IPS DF 19.7 (cell line): ENCODE results near the gene MLYCD.

Experiments used
- DNase-seq: peaks from one replicate; pipeline ENCODE4 v3.0.0-alpha.2; 2013; ENCODE audit warnings: low read depth, low spot score

Gene MLYCD

DNA sequence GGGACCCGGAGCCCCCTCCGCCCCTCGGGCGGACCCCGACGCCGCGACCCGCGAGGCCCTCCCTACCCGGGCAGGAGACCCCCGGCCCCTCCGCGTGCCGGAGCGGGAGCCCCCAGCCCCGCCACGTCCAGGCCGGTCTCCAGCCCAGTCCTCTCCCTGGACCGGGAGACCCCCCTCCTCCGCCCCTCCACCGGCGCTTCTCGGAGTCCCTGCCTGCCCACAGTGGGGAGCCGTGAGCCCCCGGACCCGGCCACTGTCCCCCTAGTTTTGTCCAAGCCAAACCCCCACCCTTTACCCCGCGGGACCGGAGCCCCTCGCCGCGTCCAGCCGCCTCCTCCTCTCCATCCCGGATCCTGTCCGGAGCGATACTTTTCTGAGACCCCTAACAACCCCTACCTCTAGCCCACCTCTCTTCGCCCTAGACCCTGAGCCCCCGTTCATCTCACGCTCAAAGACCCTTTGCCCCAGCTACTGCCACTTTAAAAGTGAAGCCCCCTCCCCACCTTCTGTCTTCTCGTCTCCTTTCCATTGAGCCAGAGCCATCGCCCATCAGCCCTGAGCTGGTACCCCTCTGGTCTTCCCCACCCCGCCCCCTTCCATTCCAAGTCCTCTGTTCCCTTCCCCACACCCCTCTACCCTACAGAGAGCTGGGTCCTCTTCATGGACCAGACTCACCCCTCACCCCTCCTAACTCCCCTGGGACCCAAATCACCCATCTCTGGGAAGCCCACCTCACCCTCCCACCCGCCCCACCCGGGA lies 70.2 kb downstream of the MLYCD start:
- DNase-seq, result no peak

DNA sequence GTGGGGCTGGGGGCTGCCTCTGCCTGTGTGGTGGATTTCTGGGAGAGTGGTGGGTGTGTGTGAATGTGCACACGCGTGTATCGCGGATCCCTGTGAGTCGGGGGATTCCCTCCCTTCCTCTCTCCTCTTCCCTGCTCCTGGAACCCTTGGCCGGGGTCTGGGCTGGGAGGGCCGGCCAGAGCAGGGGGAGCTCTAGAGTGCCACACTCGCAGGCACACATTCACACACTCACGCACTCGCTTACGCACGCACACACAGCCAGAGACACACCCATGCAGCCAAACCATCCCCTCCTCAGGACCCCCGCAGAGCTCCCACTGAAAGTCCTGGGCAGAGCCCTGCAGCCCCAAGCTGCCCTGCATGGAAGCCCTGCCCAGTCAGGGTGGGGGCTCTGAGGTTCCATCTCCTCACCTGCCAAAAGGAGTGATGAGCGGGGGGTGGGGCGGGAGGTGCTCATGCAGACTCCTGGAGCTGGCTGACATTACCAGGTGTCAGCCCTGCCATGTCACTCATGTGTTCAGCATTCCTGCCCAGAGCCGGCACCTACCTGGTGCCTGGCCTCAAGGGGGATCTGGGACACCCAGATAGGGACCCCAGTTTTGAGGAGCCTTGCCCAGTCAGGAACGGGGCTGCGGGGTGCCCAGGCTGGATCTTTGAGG lies 71.0 kb downstream of the MLYCD start:
- no peak for DNase-seq

DNA sequence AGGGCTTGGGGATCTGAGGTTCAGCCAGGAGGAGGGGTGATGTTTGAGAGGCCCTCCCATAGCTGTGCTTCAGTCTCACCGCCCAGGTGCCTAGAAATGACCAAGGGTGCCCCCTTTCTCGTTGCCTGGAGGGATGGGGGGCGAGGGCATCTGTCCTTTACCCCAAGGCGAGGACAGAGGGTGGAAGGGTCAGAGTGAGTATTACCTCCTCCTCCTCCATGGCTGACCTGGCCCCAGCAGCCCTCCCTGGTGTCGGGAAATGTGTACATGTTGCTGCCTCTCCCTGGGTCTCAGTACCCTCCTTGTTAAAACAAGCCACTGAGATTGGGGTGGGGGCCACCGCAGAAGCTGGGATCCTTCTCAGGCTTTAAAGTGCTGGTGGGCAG lies 71.5 kb downstream of the MLYCD start:
- DNase-seq, result no peak

DNA sequence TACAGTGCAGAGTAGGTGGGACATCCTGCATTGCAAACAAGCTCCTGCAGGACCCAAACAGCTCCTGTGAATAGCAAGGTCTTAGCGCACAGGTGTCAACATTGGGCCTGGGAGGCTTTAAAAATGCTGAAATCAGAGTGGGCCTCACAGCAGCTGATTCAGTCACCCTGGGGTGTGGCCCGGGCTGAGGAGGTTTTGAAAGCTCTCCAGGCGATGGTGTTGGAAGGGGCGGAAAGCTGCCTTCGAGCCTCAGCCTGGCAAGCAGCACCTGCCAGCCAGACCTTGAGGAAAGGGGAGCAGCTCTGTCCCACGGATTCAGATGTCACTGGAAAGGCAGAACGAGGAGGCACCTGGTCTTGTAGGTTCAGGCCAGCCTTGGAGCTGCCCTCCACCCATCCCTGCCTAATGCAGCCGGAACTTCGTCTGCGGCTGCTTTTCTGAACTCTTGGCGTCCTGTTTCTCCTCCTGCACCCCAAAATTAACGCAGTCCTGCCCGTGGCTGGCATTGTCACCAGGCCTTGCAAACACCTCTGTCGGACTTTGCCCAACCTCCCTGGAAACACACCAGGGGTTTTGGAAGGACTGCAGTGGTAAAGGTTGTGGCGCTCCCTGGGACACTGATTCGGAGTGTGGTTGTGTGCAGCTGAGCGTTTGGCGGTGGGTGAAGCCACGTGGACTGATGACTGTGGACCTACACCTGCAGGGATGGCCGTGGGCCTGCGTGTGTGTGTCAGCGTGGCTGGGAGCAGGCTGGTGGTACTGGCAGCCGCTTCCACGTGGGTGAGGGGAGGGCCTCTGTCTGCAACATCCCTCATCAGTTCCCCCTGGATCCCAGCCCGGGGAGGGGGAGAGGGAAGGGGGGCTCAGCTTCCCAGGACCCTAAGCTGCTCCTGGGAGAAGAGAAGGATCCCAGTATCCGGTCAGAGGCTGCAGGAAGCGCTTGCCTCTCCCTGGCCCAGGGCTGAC lies 72.5 kb downstream of the MLYCD start:
- no peak for DNase-seq

DNA sequence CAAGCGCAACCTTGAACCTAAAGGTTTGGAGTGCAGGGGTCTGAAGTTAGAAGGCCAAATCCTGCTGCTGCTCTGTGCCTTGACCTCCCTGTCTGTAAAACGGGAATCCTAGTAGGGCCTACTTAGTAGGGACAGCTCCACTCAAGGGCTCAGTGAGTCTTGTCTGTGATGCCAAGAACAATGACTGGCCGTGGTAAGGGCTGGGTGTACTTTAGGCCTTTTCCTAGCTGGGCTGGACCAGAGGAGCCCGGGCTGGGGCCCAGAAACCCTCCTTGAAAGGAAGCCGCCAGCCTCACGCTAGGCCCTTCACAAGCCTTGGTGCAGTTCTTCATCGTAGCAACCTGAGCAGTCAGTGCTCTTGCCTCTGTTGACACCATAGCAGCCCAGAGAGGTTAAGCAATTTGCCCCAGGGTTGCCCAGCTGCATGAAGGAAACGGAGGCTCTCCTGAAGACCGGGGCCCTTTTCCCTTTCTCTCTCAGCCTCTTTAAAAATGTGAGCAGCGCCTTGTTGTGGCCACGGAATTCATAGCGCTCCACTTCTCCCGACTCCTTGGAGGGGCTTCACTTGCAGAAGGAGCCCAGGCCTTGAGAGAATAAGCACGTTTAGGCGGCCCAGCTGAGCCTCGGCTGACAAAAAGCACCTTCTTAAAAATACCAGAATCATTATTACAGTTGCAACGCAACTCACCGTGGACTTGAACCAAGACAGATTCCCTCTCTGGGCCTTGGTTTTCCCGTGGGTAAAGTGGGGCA lies 73.5 kb downstream of the MLYCD start:
- DNase-seq, result no peak

DNA sequence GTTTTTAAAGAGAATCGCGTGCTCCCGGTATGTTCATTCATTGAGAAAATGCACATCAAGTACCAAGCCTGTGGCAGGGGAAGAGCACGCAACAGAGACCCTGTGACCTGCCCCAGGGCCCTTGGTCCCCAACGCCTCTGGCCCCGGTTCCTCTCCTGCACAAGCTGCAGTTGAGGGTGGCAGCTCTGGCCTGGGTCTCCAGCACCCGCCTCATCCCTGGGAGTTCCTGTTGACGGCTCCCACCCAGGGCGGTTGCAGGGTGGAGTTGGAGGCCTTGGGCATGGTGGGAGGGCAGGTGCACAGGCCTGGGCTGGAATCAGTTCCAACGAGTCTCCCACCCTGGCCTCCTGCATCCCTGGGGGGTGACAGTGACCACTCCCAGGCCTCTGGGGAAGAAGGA lies 74.2 kb downstream of the MLYCD start:
- no peak for DNase-seq

DNA sequence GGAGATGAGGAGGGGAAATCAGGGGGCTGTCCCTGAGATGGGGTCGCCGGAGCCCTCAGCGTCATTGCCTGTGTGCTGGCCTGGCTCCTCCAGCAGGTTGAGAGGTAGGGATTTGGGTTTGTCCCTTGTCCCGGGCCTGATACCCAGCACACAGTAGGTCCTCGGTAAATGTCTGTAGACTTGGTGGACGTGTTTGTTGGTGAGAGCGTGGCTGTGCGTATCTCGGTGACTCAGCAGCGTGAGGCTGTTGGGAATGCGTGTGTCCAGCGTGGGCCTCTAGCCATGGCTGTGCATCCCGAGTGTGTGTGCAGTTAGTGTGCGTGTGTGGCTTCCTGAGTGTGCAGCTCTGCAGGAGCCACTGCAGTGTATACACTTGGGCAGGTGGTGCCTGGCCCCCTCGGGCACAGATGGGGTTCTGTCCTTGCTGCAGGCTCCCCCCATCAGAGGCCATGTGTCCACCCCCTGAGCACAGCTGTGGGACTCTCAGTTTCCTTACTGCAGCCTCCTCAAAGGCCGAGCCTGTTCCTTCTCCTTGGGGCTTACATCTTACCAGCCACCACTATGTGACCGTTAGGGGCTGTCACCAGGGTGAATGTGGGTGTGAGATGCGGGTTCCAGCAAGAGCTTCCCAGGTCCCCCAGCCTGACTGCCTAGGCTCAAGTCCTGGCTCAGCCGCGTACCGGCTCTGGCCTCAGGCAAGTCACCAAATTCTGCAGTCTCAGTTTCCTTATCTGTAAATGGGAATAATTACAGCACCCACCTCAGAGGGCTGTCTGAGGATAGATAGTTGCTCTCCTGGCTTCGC lies 74.9 kb downstream of the MLYCD start:
- DNase-seq, result no peak

DNA sequence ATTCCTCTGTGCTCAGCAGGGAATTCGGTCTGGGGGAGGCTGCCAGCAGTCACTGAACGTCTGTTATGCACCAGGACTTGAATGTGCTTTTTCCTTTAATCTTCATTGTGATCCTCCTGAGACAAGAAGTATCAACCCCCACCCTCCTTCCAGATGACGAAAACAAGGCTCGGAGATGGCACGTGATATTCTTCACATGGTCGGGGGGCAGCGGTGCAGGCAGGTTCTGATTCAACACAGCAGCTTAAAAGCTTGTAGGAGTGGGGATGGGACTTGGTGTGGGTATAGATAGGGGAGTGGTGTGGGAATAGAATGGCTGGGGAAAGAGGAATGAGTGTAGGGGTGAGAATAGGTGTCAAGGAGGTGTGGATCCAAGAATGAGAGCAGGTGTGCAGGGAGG lies 75.6 kb downstream of the MLYCD start:
- DNase-seq, result no peak

DNA sequence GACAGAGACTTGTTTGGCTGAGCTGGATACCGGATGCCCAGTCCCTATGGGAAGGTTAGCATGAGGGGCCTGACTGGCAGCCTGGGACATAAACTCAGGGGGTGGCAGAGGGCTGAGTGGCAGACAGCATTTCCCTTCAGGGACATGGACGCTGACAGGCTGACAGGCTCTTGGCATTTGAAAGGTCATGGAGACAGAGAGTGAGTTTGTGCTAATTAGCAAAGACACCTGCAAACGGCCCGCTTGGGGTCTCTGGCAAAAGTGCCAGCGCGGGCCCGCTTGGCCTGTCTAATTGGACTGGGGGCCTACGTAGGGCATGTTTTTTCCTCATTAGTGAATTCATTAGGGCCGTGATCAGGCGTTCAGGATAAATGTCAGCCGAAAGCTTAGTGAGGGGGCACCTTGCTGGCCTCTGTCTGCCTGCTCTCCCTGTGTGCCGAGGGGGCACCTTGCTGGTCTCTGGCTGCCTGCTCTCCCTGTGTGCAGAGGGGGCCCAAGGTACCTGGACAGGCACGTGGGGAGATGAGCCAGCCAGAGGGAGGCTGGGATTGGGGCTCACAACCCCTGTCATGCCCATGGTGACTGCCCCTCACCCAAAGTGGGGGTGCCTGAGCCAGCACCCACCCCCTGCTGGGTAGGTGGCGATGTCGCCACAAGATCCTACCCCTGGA lies 76.8 kb downstream of the MLYCD start:
- no peak for DNase-seq
